Natural killer cell (primary cell): ENCODE results near the gene ZNF780A. TPM values are rescaled to one million over a fixed set of nuclear protein-coding genes. Genes with fewer than 3 reads are reported as not detected.

ENCODE experiments used
- ATAC-seq, 3 donors: fragments of 150-1000 bp in 2 of 3; fragments of 200-7000 bp in 1 of 3; cut with Tn5 transposase; 1 replicate in 1 of 3; 2 replicates in 2 of 3; pipeline ENCODE4 v1.10.0; 2021; ENCODE audit warnings: mild to moderate bottlenecking in 2 of 3, moderate library complexity in 2 of 3
- DNase-seq, 2 donors: peaks; one replicate each; pipeline versions ENCODE4 v3.0.0 to v3.0.0-alpha.2; 2013 to 2021; ENCODE audit warnings: mixed read lengths in 1 of 2
- H3K27ac ChIP-seq: one replicate; pipeline ENCODE4 v1.5.1; 2013; ENCODE audit warnings: mild to moderate bottlenecking, low read length
- H3K27me3 ChIP-seq: one replicate; pipeline ENCODE4 v1.6.1; 2013; ENCODE audit warnings: low read length; ENCODE audit not compliant: control insufficient read depth, insufficient read depth
- H3K36me3 ChIP-seq: one replicate; pipeline ENCODE4 v1.6.1; 2013; ENCODE audit warnings: low read length; ENCODE audit not compliant: control insufficient read depth, insufficient read depth
- H3K4me1 ChIP-seq: one replicate; pipeline ENCODE4 v1.6.1; 2013; ENCODE audit warnings: low read length; ENCODE audit not compliant: control insufficient read depth, insufficient read depth
- H3K4me3 ChIP-seq: one replicate; pipeline ENCODE4 v1.5.1; 2013; ENCODE audit warnings: low read length
- H3K9me3 ChIP-seq: one replicate; pipeline ENCODE4 v1.6.1; 2013; ENCODE audit warnings: low read length; ENCODE audit not compliant: control insufficient read depth, insufficient read depth
- H3K27ac Mint-ChIP-seq, 2 donors: one replicate each; pipeline ENCODE4 v1.8.0; 2022; ENCODE audit warnings: mild to moderate bottlenecking in 2 of 2, mixed read lengths in 2 of 2, moderate library complexity in 1 of 2
- H3K27me3 Mint-ChIP-seq, 2 donors: one replicate each; pipeline ENCODE4 v1.8.0; 2022; ENCODE audit warnings: low read depth in 2 of 2, mixed read lengths in 2 of 2
- H3K36me3 Mint-ChIP-seq: one replicate; pipeline ENCODE4 v1.8.0; 2022; ENCODE audit warnings: mixed read lengths
- H3K4me1 Mint-ChIP-seq, 2 donors: one replicate each; pipeline ENCODE4 v1.8.0; 2022; ENCODE audit warnings: mixed read lengths in 2 of 2
- H3K4me3 Mint-ChIP-seq: one replicate; pipeline ENCODE4 v1.8.0; 2022; ENCODE audit warnings: mild to moderate bottlenecking, moderate library complexity, mixed read lengths
- H3K9me3 Mint-ChIP-seq, 2 donors: one replicate each; pipeline ENCODE4 v1.8.0; 2022; ENCODE audit warnings: mixed read lengths in 2 of 2
- WGBS: methylation state at CpG from one replicate; pipeline ENCODE4 v1.1.7; 2013; ENCODE audit warnings: missing lambda C conversion rate; ENCODE audit not compliant: insufficient coverage; 5-methylcytosine and 5-hydroxymethylcytosine counted together
- intact Hi-C: fragments of 100-400 bp; cut with micrococcal nuclease; formaldehyde crosslinking; loops from one replicate; pipeline ENCODE4 v1.14.2; 2022
- total RNA-seq, 4 donors: library from RNA; stranded (reverse); fragments of 120-200 nt in 1 of 4; gene quantifications; one replicate each; pipeline versions ENCODE4 v1.2.3 to v1.2.4, GENCODE V29; 2013 to 2022
- TF ChIP-seq, protein P1 (sequence below): fragments of 200-600 bp; IDR thresholded peaks from one replicate; pipeline ENCODE4 v1.8.0; 2022; ENCODE audit warnings: antibody characterized with exemption

ZNF780A gene
- total RNA-seq, 3 donors from 2014 or later (not counting 1 experiment from before 2014, with no cell fraction given) = 15.1 to 17.0 (median 16.0) TPM

DNA sequence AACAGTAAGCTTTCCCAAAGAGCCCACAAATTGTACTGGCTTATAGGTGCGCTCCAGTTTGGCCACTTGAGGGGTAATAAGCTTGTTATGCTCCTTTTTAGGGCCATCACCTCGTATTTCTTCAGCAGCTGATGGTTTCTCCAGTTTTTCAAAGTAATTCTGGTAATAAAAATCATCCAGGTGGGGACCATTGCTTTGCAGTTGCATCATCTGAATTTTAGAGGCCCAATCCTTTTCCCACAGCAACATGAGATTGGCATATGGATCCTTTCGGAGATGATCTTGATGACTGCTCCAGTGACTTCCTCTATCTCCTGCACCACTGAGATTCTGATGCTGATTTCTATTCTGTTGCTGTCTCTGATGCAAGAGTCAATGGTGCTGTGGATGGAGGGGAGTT is 66.8 kb downstream of the ZNF780A start:
- 89% methylated on average over 3 of the region's 3 CpGs for WGBS
- no peaks in the 10 kb centered on the region for H3K27me3 Mint-ChIP-seq
- intact Hi-C loops = no loop called here
- no peak overlapping the region for H3K27ac Mint-ChIP-seq
- Histone ChIP-seq H3K27ac (no peak overlapping the region), H3K36me3 (no peaks in the 10 kb centered on the region), H3K4me3 (no peak overlapping the region), H3K27me3 (no peaks in the 10 kb centered on the region), H3K9me3 (peaks cover 44% of the 10 kb centered on the region), H3K4me1 (no peaks in the 10 kb centered on the region)
- DNase-seq = no peak
- H3K4me3 Mint-ChIP-seq = no peak overlapping the region
- no peaks in the 10 kb centered on the region for H3K4me1 Mint-ChIP-seq
- TF ChIP-seq, protein P1, sequence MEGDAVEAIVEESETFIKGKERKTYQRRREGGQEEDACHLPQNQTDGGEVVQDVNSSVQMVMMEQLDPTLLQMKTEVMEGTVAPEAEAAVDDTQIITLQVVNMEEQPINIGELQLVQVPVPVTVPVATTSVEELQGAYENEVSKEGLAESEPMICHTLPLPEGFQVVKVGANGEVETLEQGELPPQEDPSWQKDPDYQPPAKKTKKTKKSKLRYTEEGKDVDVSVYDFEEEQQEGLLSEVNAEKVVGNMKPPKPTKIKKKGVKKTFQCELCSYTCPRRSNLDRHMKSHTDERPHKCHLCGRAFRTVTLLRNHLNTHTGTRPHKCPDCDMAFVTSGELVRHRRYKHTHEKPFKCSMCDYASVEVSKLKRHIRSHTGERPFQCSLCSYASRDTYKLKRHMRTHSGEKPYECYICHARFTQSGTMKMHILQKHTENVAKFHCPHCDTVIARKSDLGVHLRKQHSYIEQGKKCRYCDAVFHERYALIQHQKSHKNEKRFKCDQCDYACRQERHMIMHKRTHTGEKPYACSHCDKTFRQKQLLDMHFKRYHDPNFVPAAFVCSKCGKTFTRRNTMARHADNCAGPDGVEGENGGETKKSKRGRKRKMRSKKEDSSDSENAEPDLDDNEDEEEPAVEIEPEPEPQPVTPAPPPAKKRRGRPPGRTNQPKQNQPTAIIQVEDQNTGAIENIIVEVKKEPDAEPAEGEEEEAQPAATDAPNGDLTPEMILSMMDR = no peak
- ATAC-seq = no peak
- peaks cover 15 to 32% of the 10 kb centered on the region in 2 donors for H3K9me3 Mint-ChIP-seq
- peaks cover 38% of the 10 kb centered on the region for H3K36me3 Mint-ChIP-seq

Other genes starting within 250 kb of the ZNF780A start
- gene FBL, start 244.6 kb downstream of the ZNF780A start, total RNA-seq = 100 to 1,000 TPM; 181 to 213 (median 201) TPM
- 10 to 100 TPM; 10.6 to 25.1 (median 17.3) TPM for gene FCGBP, start 156.3 kb downstream of the ZNF780A start, total RNA-seq
- gene PSMC4, start 119.8 kb downstream of the ZNF780A start, total RNA-seq = 100 to 1,000 TPM in 2 of 3 donors, 10 to 100 TPM in 1; 84.9 to 116 (median 101) TPM
- gene ZNF546, start 93.9 kb downstream of the ZNF780A start, total RNA-seq = 1 to 10 TPM; 3.3 to 4.0 (median 3.8) TPM
- gene ZNF780B, start 34.7 kb downstream of the ZNF780A start, total RNA-seq = 10 to 100 TPM; 14.1 to 19.2 (median 17.2) TPM
- gene MAP3K10, start 100.5 kb upstream of the ZNF780A start, total RNA-seq = 10 to 100 TPM; 27.1 to 39.0 (median 36.0) TPM
- gene TTC9B, start 127.4 kb upstream of the ZNF780A start, total RNA-seq = not detected
- 1 to 10 TPM; 1.2 to 1.8 (median 1.2) TPM for gene CCNP, start 135.7 kb upstream of the ZNF780A start, total RNA-seq
- 100 to 1,000 TPM; 234 to 292 (median 261) TPM for gene AKT2, start 194.4 kb upstream of the ZNF780A start, total RNA-seq